ENCODE data around the gene NNT.
"Not testable (repeated sequence)": the region's sequence is repeated elsewhere in the genome, so short reads cannot be mapped to it uniquely, and the experiment has no call there.

Gene NNT

GRCh38 chr5:43719783-43720182 lies 116.8 kb downstream of the NNT start:
- DNase-seq (ENCODE audit: low spot score), result not testable (repeated sequence)

GRCh38 chr5:43728581-43728980 lies 125.6 kb downstream of the NNT start:
- DNase-seq (ENCODE audit: low spot score), result no peak

GRCh38 chr5:43729846-43730478 lies 127.0 kb downstream of the NNT start:
- peak; percentile 17 for DNase-seq (ENCODE audit: low spot score)

GRCh38 chr5:43730832-43731342 lies 127.9 kb downstream of the NNT start:
- no peak for DNase-seq (ENCODE audit: low spot score)

- DNase-seq (ENCODE audit: low spot score), result no peak
These were observed 128.6 kb downstream of the NNT start for GRCh38 chr5:43731573-43731972.

- not testable (repeated sequence) for DNase-seq (ENCODE audit: low spot score)
These were observed 143.1 kb downstream of the NNT start for GRCh38 chr5:43745923-43746548.

- DNase-seq (ENCODE audit: low spot score), result no peak
These were observed 147.8 kb downstream of the NNT start for GRCh38 chr5:43750809-43751208.

- no peak for DNase-seq (ENCODE audit: low spot score)
These were observed 150.1 kb downstream of the NNT start for GRCh38 chr5:43753069-43753468.
